ENCODE results near the gene MYOF. TPM values are rescaled to one million over a fixed set of nuclear protein-coding genes. Genes with fewer than 3 reads are reported as not detected.
"Not testable (repeated sequence)": the region's sequence is repeated elsewhere in the genome, so short reads cannot be mapped to it uniquely, and the experiment has no call there.

Gene MYOF
- total RNA-seq, 2 experiments from 2014 or later: 5.5 to 6.6 TPM

DNA sequence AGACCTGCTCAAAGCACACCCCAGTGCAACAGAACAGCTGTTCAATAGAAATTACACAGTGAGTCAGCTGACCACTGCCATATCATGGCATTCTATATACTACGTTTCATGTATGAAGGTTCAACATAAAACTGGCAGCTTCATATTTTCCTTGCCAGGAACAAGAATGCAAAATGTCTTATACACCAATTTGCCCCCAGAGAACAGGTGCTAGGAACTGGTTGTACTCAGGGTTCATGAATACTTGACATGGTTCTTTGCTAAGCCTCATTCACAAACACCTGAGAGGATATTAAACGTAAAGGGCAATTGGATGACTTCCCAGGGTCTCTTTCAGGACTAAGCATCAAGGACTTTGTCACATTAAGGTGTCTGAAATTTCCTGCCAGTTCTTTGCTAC is 6.9 kb downstream of the MYOF start:
- ATAC-seq: no peak
- no peak for DNase-seq
- Mint-ChIP-seq H3K27me3 (no peaks in the 10 kb centered on the region), H3K9me3 (ENCODE audit: low read depth) (peaks cover 2% of the 10 kb centered on the region), H3K4me1 (no peaks in the 10 kb centered on the region), H3K27ac (no peak overlapping the region), H3K36me3 (no peaks in the 10 kb centered on the region), H3K4me3 (no peak overlapping the region)
- CTCF ChIA-PET: interaction anchor here (0.8 to 4.1 kb wide), 4 partner anchors 14 to 98 kb away, joined by 3 to 21 read pairs (median 6); no protein-coding TSS in a partner anchor

DNA sequence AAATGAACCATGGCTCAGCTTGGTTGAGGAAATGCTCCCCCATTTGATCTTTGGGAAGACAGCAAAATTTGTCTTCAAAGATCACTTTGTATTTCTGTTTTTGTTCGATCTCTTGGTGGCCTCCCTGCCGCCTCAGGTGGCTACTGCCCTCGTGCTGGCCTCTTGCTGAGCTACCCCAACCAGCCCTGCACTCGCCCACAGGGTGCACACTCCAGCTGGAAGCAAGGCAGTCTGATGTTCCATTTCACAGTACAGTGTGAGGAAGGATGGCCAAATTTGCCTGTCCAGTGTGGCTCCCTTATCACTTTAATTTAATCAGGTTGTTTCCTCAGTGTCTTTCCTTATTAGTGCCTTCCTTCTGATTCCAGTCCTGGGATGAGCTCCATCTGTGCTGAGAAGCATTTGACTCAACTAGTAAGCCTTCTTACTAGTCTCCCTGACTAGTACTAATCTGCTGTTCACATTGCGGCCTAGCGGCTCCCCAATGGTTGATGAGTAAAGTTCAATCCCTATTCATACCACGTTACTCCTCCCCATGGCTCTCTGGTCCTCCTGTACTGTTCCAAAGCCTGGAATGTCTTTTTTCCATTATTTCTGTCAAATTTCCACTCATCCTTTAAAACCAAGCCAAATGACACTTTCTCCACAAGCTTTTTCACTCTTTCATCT is 8.2 kb downstream of the MYOF start:
- ATAC-seq (no peak), DNase-seq (no peak)
- Mint-ChIP-seq H3K27me3 (no peaks in the 10 kb centered on the region), H3K36me3 (no peaks in the 10 kb centered on the region), H3K4me3 (no peak overlapping the region), H3K4me1 (no peaks in the 10 kb centered on the region), H3K9me3 (ENCODE audit: low read depth) (peaks cover 2% of the 10 kb centered on the region), H3K27ac (no peak overlapping the region)
- CTCF ChIA-PET: interaction anchor here (0.8 to 4.1 kb wide), 4 partner anchors 9 to 97 kb away, joined by 3 to 21 read pairs (median 3); partner anchors contain the start of gene MYOF

DNA sequence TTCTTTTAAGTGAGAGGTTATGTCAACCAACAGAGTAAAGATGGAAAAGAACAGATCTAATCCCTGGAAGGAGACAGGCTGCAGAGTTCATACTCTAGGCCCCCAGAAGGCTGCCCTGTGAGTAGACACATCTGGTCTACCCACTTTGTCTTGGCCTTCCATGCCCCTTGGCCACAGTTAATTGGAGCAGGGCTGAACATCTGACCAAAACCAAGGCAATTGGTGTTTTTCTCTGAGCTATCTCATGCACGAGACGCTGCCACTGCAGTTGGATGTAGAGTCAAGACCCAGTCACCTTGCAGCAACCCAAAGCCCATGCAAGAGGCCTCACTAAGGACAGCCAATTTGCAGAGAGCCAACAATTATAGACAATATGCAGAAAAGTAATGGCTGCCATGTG is 9.0 kb downstream of the MYOF start:
- Mint-ChIP-seq H3K4me1 (no peaks in the 10 kb centered on the region), H3K27me3 (no peaks in the 10 kb centered on the region), H3K36me3 (no peaks in the 10 kb centered on the region), H3K27ac (no peak overlapping the region), H3K4me3 (no peak overlapping the region), H3K9me3 (ENCODE audit: low read depth) (peaks cover 2% of the 10 kb centered on the region)
- ATAC-seq (no peak), DNase-seq (no peak)
- CTCF ChIA-PET: interaction anchor here (1.1 to 4.1 kb wide), 2 partner anchors 9 to 96 kb away, joined by 3 to 21 read pairs; partner anchors contain the start of gene MYOF

DNA sequence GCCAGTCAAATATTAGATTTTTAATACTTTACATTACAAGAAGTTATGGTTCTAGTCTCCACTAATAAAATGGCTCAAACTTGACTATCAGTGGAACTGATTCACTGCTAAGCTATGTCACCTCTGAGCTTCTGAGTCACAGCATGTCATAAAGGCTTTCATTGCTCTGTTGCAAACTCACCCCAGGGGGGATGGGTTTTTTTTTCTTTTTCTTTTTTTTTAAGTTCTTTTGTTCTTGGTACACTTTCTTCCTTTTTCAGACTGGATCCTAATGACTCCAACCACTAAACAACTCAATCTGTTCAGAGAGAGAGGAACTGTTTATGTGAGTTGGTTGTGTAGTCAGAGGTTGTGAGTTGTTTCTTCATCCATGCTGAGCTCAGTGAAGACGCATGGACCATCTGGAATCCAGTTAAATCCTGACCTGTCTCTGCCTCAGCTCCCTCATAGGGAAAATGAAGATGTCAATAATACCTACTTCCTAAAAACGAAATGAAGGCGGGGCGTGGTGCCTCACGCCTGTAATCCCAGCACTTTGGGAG is 11.0 kb downstream of the MYOF start:
- no peak overlapping the region for H3K4me3 Mint-ChIP-seq
- H3K27ac Mint-ChIP-seq: no peak overlapping the region
- H3K4me1 Mint-ChIP-seq: no peaks in the 10 kb centered on the region
- no peaks in the 10 kb centered on the region for H3K36me3 Mint-ChIP-seq
- CTCF ChIA-PET: interaction anchor here (1.5 to 2.0 kb wide), 2 partner anchors 11 to 95 kb away, joined by 9 read pairs; partner anchors contain the start of gene MYOF
- no peak for DNase-seq
- ATAC-seq: no peak
- peaks cover 2% of the 10 kb centered on the region for H3K9me3 Mint-ChIP-seq (ENCODE audit: low read depth)
- H3K27me3 Mint-ChIP-seq: no peaks in the 10 kb centered on the region

DNA sequence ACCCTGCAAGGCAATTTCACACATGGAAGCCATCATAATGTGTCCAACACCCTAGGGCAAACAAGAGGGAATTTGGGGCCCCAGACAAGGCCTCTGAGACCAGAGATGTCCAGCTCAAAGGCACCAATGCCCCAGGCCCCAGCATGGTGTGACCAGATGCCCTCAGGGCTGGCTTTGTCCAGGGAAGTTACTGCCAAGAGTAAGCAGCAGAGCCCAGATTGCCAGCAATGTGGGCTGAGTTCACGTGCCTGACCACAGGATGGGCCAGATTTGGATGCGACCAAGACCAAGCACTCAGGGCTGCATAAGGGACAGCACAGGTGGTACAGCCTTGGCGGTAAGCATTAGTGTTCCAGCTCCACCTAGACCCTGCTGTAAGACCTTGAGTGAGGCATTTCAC is 12.7 kb downstream of the MYOF start:
- DNase-seq (no peak), ATAC-seq (no peak)
- Mint-ChIP-seq H3K4me3 (no peak overlapping the region), H3K27me3 (no peaks in the 10 kb centered on the region), H3K27ac (no peak overlapping the region), H3K9me3 (ENCODE audit: low read depth) (peaks cover 2% of the 10 kb centered on the region), H3K36me3 (no peaks in the 10 kb centered on the region), H3K4me1 (no peaks in the 10 kb centered on the region)
- CTCF ChIA-PET: interaction anchor here (2.5 kb wide), 1 partner anchor 92 kb away, joined by 9 read pairs; no protein-coding TSS in a partner anchor

DNA sequence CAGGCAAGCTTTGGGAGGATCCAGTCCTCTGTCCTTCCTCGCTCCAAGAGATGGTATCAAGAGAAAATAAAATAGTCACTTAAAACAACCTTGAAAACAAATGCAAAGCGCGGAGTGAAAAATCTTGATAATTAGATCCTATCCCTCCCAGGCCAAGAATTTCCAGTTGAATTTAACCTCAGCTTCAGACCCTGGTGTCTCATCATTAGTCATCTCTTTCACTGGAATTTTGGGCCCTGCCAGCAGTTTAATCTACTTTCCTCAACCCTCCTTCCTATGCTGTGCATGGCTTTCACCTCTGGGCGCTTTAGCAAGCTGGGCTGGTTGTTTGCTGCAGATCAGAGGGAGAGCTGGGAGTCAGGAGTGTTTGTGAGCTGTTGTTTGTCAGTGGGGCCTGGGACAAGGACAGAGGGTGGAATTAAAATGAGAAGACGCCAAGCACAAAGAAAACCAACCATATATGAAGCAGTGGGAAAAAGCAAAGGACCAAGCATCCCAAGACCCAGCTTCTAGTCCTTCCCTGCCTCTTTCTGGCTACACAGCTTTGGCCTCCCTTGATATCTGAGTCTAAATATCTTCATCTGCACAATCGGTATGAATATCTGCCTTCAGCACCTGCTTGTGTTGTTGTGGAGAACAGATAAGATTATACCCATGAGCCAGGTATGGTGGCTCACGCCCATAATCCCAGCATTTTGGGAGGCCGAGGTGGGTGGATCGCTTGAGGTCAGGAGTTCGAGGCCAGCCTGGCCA is 13.5 kb downstream of the MYOF start:
- ATAC-seq (no peak), DNase-seq (no peak)
- Mint-ChIP-seq H3K9me3 (ENCODE audit: low read depth) (peaks cover 2% of the 10 kb centered on the region), H3K4me3 (no peak overlapping the region), H3K27ac (no peak overlapping the region), H3K4me1 (peaks cover 5% of the 10 kb centered on the region), H3K36me3 (no peaks in the 10 kb centered on the region), H3K27me3 (no peaks in the 10 kb centered on the region)
- CTCF ChIA-PET: interaction anchor here (1.1 to 2.5 kb wide), 2 partner anchors 14 to 92 kb away, joined by 7 to 9 read pairs; partner anchors contain the start of gene MYOF

DNA sequence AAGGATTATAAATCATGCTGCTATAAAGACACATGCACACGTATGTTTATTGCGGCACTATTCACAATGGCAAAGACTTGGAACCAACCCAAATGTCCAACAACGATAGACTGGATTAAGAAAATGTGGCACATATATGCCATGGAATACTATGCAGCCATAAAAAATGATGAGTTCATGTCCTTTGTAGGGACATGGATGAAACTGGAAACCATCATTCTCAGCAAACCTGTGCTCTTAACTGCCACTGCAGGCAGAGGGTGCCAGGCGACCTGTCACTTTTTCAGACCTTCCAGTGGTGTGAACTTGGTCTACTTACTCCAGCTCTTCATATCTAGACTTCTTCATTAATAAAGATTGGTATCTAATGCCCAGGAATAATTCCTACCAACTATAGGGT is 14.5 kb downstream of the MYOF start:
- not testable (repeated sequence) for H3K27me3 Mint-ChIP-seq; H3K9me3 Mint-ChIP-seq (ENCODE audit: low read depth); ATAC-seq; DNase-seq; H3K36me3 Mint-ChIP-seq; H3K4me3 Mint-ChIP-seq; H3K27ac Mint-ChIP-seq
- H3K4me1 Mint-ChIP-seq: peaks cover 10% of the 10 kb centered on the region
- CTCF ChIA-PET: interaction anchor here (1.1 to 2.5 kb wide), 2 partner anchors 15 to 91 kb away, joined by 7 to 9 read pairs; partner anchors contain the start of gene MYOF

DNA sequence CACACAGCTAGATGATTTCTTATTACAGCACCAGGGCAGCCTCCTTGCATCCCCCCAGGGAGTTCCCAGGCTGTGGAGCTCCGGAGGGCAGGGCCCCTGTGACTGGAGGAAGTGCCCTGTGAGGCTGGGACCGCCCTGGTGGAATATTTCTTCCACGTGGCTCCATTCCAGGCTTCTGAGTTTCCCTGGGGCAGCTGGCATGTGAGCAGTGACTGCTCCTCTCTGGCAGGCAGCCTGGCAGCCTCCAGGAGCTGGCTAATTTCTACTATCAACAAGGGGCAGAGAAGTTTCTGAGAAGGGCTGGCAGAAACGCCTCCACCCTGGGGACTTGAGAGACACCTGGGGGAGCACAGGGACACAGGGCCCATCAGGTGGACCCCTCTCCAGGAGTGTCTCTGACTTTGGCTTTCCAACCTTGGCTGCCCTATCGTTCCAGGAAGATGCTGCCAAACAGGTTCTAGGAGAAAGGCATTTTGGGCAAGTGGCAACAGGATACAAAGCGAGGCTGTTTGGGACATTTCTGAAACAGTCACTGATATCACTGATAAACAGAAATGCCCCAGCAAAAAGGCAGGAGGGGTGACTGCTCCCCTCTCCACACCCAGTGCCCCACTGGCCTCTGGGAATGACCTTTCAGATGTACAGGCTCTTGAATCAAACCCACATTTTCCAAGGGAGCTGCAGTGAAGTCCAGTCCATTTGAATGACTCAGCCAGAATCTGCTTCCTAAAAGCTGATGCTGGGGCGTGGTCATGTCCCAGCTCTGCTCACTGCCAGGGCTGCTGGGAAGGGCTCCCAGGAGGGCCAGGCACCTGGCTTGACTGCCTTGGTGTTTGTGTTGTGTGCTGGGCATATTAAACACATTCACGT is 16.1 kb downstream of the MYOF start:
- CTCF ChIA-PET: interaction anchor here (6.2 kb wide), 1 partner anchor 17 kb away, joined by 36 read pairs; the partner anchor contains the start of gene MYOF
- H3K4me3 Mint-ChIP-seq: no peak overlapping the region
- H3K27me3 Mint-ChIP-seq: no peaks in the 10 kb centered on the region
- ATAC-seq (no peak), DNase-seq (no peak)
- peaks cover 22% of the 10 kb centered on the region for H3K4me1 Mint-ChIP-seq
- no peaks in the 10 kb centered on the region for H3K36me3 Mint-ChIP-seq
- no peak overlapping the region for H3K27ac Mint-ChIP-seq
- peaks cover 2% of the 10 kb centered on the region for H3K9me3 Mint-ChIP-seq (ENCODE audit: low read depth)

DNA sequence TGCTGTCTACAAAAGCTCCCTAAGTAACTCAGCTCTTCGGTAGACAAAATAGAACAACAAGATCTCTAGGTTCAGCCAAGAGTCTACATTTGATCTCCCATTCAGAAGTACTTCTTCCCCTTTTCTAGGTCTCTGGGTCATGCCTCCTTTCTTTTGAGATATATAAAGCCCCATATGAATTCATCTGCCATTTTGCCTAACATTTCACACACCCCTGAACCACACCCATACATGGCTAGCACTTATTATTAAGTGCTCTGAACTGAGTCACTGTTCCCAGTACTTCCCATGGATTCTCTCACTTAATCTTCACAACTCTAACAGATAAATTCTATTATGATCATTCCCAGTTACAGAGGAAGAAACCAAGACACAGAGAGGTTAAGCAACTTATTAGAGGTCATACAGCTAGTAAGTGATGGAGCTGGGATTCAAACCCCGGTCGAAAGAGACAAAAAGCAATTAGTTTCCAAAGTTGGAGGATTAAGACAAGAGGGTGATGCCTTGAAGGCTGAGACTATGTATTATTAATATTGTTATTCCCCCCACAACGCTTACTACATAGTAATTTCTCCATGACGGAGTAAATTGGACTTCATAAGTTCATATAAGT is 17.3 kb downstream of the MYOF start:
- CTCF ChIA-PET: interaction anchor here (5.4 to 6.2 kb wide), 2 partner anchors 18 to 88 kb away, joined by 33 to 36 read pairs; partner anchors contain the start of gene MYOF
- Mint-ChIP-seq H3K27me3 (no peaks in the 10 kb centered on the region), H3K27ac (no peak overlapping the region)

DNA sequence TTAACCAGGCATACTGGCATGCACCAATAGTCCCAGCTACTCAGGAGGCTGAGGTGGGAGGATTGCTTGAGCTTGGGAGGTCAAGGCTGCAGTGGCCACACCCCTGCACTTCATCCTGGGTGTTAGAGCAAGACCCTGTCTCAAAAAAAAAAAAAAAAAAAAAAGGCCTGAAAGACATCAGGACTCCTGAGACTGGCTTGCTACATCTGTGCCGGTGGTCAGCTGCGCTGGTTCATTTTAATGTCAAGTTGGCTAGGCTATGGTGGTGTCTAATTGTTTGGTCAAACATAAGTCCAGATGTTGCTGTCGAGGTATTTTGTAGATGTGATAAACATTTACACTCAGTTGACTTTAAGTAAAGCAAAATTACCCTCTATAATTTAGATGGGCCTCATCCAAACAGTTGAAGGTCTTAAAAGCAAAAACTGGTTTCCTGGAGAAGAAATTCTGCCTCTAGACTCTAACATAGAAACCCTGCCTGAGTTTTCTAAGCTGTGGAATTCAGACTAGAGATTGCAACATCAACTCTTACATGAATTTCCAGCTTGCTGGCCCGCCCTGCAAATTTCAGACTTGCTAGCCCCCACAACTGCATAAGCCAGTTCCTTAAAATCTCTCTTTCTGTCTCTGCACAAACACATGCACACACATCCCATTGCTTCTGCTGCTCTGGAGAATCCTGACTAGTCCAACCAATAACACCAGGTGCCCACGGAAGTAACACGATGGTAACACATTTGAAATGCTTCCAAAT is 18.2 kb downstream of the MYOF start:
- Mint-ChIP-seq H3K4me3 (no peak overlapping the region), H3K9me3 (ENCODE audit: low read depth) (no peaks in the 10 kb centered on the region), H3K27me3 (no peaks in the 10 kb centered on the region), H3K4me1 (peaks cover 22% of the 10 kb centered on the region), H3K36me3 (peaks cover 5% of the 10 kb centered on the region), H3K27ac (peak overlapping the region; percentile 40)
- no peak for DNase-seq
- CTCF ChIA-PET: interaction anchor here (1.4 to 6.2 kb wide), 3 partner anchors 19 to 87 kb away, joined by 8 to 36 read pairs (median 33); partner anchors contain the start of gene MYOF
- no peak for ATAC-seq

More for the DNA sequence above, 17.3 kb downstream of the MYOF start:
- no peak for DNase-seq
- Mint-ChIP-seq H3K4me3 (no peak overlapping the region), H3K9me3 (ENCODE audit: low read depth) (no peaks in the 10 kb centered on the region), H3K4me1 (peaks cover 22% of the 10 kb centered on the region), H3K36me3 (peaks cover 3% of the 10 kb centered on the region)
- ATAC-seq: no peak

DNA sequence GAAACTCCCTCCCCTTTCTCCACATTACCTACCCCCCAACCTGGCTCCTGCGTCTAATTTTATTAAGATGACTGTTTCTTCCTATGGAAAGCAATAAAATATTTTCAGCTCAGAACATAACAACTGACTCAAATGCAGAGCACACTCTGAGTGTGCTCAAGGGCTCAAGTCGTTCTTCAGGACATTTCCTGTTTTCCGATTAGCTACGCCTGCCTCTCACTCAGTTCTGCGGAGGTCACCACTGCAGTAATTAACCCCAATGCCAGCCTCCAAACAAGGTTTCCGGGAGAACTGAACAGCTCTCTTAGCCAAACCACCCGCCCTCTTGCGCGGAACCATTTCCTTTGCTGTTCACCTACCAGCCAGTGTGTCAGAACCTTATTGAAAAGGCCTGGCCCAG is 19.3 kb downstream of the MYOF start:
- peak; percentile 92 for ATAC-seq
- no peaks in the 10 kb centered on the region for H3K27me3 Mint-ChIP-seq
- peak overlapping the region; percentile 84 for H3K27ac Mint-ChIP-seq
- no peaks in the 10 kb centered on the region for H3K9me3 Mint-ChIP-seq (ENCODE audit: low read depth)
- H3K36me3 Mint-ChIP-seq: peaks cover 5% of the 10 kb centered on the region
- DNase-seq: peak; percentile 84
- H3K4me3 Mint-ChIP-seq: peak overlapping the region; percentile 19
- CTCF ChIA-PET: interaction anchor here (0.6 to 6.2 kb wide), 7 partner anchors 12 to 86 kb away, joined by 3 to 36 read pairs (median 8); partner anchors contain the start of gene MYOF
- peaks cover 22% of the 10 kb centered on the region for H3K4me1 Mint-ChIP-seq

Data from activated CD8-positive, alpha-beta memory T cell treated with anti-CD3 and anti-CD28 coated beads, Interleukin-2, amount 10 ng/mL, durations not matched to agents 7 days and 5 days (primary cell).